HepG2 (cell line): ENCODE results near the gene CHN2. TPM values are rescaled to one million over a fixed set of nuclear protein-coding genes. Genes with fewer than 3 reads are reported as not detected.

Experiments
- ATF4 ChIP-seq, 2 experiments: fragments of 450-650 bp in 1 of 2; sonication (generic) in 1 of 2; formaldehyde crosslinking; IDR thresholded peaks; 2 replicates each; pipeline versions ENCODE4 v1.5.0 to v1.8.0; 2020 to 2022; ENCODE audit warnings: mild to moderate bottlenecking in 1 of 2, missing genetic modification reagents in 1 of 2
- CCDC6 ChIP-seq: sonication (generic); formaldehyde crosslinking; IDR thresholded peaks from 2 replicates; pipeline ENCODE4 v1.8.1; 2022; ENCODE audit warnings: mild to moderate bottlenecking, missing genetic modification reagents, moderate library complexity
- CENPBD1 ChIP-seq: sonication (generic); formaldehyde crosslinking; IDR thresholded peaks from 2 replicates; pipeline ENCODE4 v1.8.0; 2022; ENCODE audit warnings: missing genetic modification reagents, low read depth, mild to moderate bottlenecking, borderline replicate concordance
- GATA4 ChIP-seq: sonication (generic); IDR thresholded peaks from 2 replicates; pipeline ENCODE4 v1.6.1; 2016; ENCODE audit warnings: antibody characterized with exemption, low read depth, borderline replicate concordance
- HOMEZ ChIP-seq: IDR thresholded peaks from 2 replicates; pipeline ENCODE4 v1.6.1; 2016; ENCODE audit warnings: low read depth
- KLF16 ChIP-seq, 2 experiments: sonication (generic) in 1 of 2; formaldehyde crosslinking in 1 of 2; IDR thresholded peaks; 2 replicates each; pipeline versions ENCODE4 v1.6.1 to v1.8.0; 2016 to 2023; ENCODE audit warnings: missing genetic modification reagents in 2 of 2, missing compliant biosample characterization in 1 of 2
- NFAT5 ChIP-seq: sonication (generic); formaldehyde crosslinking; IDR thresholded peaks from 2 replicates; pipeline ENCODE4 v1.4.0; 2020; ENCODE audit warnings: missing genetic modification reagents
- NFATC3 ChIP-seq: sonication (generic); formaldehyde crosslinking; IDR thresholded peaks from 2 replicates; pipeline ENCODE4 v1.5.1; 2020; ENCODE audit warnings: mild to moderate bottlenecking, missing genetic modification reagents
- NFIC ChIP-seq: IDR thresholded peaks from 2 replicates; pipeline ENCODE4 v1.6.1; 2012; ENCODE audit warnings: mild to moderate bottlenecking, low read length, inconsistent platforms
- ZFYVE20 ChIP-seq: sonication (generic); formaldehyde crosslinking; IDR thresholded peaks from 2 replicates; pipeline ENCODE4 v1.8.0; 2023; ENCODE audit warnings: low read depth, mild to moderate bottlenecking, moderate library complexity, missing genetic modification reagents, borderline replicate concordance
- ZNF160 ChIP-seq: sonication (generic); formaldehyde crosslinking; IDR thresholded peaks from 2 replicates; pipeline ENCODE4 v1.8.0; 2022; ENCODE audit warnings: mild to moderate bottlenecking, inconsistent platforms, missing genetic modification reagents
- ZNF335 ChIP-seq: sonication (generic); formaldehyde crosslinking; IDR thresholded peaks from 2 replicates; pipeline ENCODE4 v1.4.0; 2020; ENCODE audit warnings: missing genetic modification reagents
- ZNF746 ChIP-seq: sonication (generic); formaldehyde crosslinking; IDR thresholded peaks from 2 replicates; pipeline ENCODE4 v1.8.0; 2022; ENCODE audit warnings: mild to moderate bottlenecking, missing genetic modification reagents
- ZXDC ChIP-seq: sonication (generic); formaldehyde crosslinking; IDR thresholded peaks from 2 replicates; pipeline ENCODE4 v1.5.0; 2020; ENCODE audit warnings: mild to moderate bottlenecking, missing genetic modification reagents
- polyA plus RNA-seq, 8 experiments: library from polyadenylated mRNA; depleted of rRNA in 3 of 8; stranded (reverse) in 7 of 8; unstranded in 1 of 8; fragments of >200 nt; fragmentation: Illumina TruSeq in 4 of 8; extraction: Trizol in 4 of 8; gene quantifications; 2 replicates each; pipeline versions ENCODE4 v1.2.1 to v1.2.3, GENCODE V29; 2011 to 2016; ENCODE audit warnings: low read depth in 4 of 8, missing spikeins in 1 of 8, mixed read lengths in 1 of 8; ENCODE audit not compliant: insufficient read depth in 1 of 8
- total RNA-seq, 5 experiments: library from RNA; depleted of rRNA; stranded (reverse); fragments of >200 nt; fragmentation: Illumina TruSeq; extraction: Trizol; gene quantifications; 2 replicates each; pipeline ENCODE4 v1.2.3, GENCODE V29; 2016; ENCODE audit warnings: low read depth in 1 of 5

Gene CHN2
- total and polyA plus RNA-seq, 2 of the 13 experiments (the other 11 are each of a cell fraction or from before 2014, with no cell fraction given), result 23.5 to 30.5 TPM

- TF ChIP-seq ZNF746 (CRISPR knock-in tag) (no peak), NFAT5 (CRISPR knock-in tag) (no peak), GATA4 (no peak), ZFYVE20 (CRISPR knock-in tag) (no peak), NFIC (0 out of 2 replicates have a peak, but pooled peaks have one; percentile 31), ZNF335 (CRISPR knock-in tag) (no peak), KLF16 (CRISPR knock-in tag; IDR thresholded peaks at IDR 0.05) (no peak), ZXDC (CRISPR knock-in tag) (no peak), CENPBD1 (CRISPR knock-in tag) (no peak), ATF4 (CRISPR knock-in tag; IDR thresholded peaks at IDR 0.05) (no peak), ZNF160 (CRISPR knock-in tag) (no peak), HOMEZ (CRISPR knock-in tag) (0 out of 2 replicates have a peak, but pooled peaks have one; percentile 42), CCDC6 (CRISPR knock-in tag) (no peak), NFATC3 (CRISPR knock-in tag) (no peak)
Observed at GRCh38 chr7:29247224-29247962, 52.8 kb downstream of the CHN2 start (continued).
